HepG2 (cell line): ENCODE data around the gene ARL4D.

ENCODE experiments used
- AHR ChIP-seq: IDR thresholded peaks from 2 replicates; pipeline ENCODE4 v1.6.1; 2018; ENCODE audit warnings: missing genetic modification reagents, missing compliant biosample characterization
- CTCF ChIP-seq: sonication (generic); formaldehyde crosslinking; IDR thresholded peaks from 2 replicates; pipeline ENCODE4 v1.5.0; 2020; ENCODE audit warnings: mild to moderate bottlenecking, missing genetic modification reagents, moderate library complexity
- EED ChIP-seq: sonication (generic); formaldehyde crosslinking; IDR thresholded peaks from 2 replicates; pipeline ENCODE4 v1.5.0; 2020; ENCODE audit warnings: mild to moderate bottlenecking, missing genetic modification reagents
- SP5 ChIP-seq: IDR thresholded peaks from 2 replicates; pipeline ENCODE4 v1.6.1; 2016; ENCODE audit warnings: low read depth, borderline replicate concordance
- YY1 ChIP-seq: IDR thresholded peaks from 2 replicates; pipeline ENCODE4 v1.6.1; 2011; ENCODE audit warnings: low read length, low read depth, moderate library complexity, mild to moderate bottlenecking; ENCODE audit not compliant: insufficient read depth, insufficient replicate concordance
- ZNF549 ChIP-seq: sonication (generic); formaldehyde crosslinking; IDR thresholded peaks from 2 replicates; pipeline ENCODE4 v1.5.0; 2020; ENCODE audit warnings: missing genetic modification reagents

DNA sequence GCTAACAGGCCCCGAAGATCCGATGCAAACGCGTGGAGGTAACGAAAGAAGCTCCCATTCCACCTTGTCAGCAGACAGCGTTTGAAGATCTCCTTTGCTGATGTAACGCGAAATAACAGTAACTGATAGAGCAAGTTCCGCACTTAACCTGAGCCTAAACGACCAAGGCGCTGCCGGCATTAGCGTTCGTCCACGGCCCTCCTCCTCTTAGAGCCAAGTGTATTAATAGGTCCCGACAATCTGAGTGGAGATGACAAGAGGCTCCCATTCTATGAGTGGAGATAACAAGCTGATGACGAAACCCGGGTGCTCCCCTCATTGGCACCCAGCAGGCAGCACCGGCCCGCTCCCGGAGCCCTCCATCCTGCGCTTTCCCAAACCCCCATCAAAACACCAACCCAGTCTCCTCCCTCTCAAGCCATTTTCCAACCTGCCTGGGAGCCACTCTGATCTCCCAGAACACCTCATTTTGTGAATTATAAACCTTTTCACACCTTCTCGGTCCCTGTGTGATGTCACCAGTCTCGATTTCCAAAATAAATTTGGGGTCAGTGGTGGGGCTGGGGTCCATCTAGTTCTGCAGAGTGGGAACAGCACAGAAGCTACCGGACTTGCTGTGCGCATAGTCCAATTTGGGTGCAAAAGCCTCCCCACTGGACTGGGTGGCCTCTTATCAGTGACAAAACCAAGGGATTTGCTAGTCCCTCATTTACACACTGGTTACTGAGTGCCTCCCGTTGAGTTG is 35.4 kb upstream of the ARL4D start:
- no peak for TF ChIP-seq SP5 (CRISPR knock-in tag)
- no peak for TF ChIP-seq EED (CRISPR knock-in tag)
- TF ChIP-seq YY1: no peak
- no peak for TF ChIP-seq AHR (CRISPR knock-in tag)
- no peak for TF ChIP-seq CTCF (CRISPR knock-in tag)
- TF ChIP-seq ZNF549 (CRISPR knock-in tag): no peak
